Heart left ventricle (tissue), 16 donors: ENCODE measurements around the gene SSH2. TPM values are rescaled to one million over a fixed set of nuclear protein-coding genes. Genes with fewer than 3 reads are reported as not detected.

Experiments used
- ATAC-seq, 4 donors: fragments of 200-7000 bp; cut with Tn5 transposase; one replicate each; pipeline ENCODE4 v1.9.1; 2020 to 2022; ENCODE audit warnings: moderate library complexity in 4 of 4, mild to moderate bottlenecking in 3 of 4, moderate number of reproducible peaks in 1 of 4
- DNase-seq, 5 donors: peaks; one replicate each; pipeline ENCODE4 v3.0.0-alpha.2; 2020
- H3K27ac ChIP-seq, 12 donors: fragments of 200-600 bp; sonication (generic) in 4 of 12; one replicate each; pipeline versions ENCODE4 v1.5.0 to v1.8.0; 2016 to 2022; ENCODE audit warnings: mild to moderate bottlenecking in 2 of 12
- H3K27me3 ChIP-seq, 9 donors: fragments of 200-600 bp; sonication (generic) in 2 of 9; one replicate each; pipeline versions ENCODE4 v1.5.1 to v1.8.0; 2016 to 2022; ENCODE audit warnings: mild to moderate bottlenecking in 3 of 9
- H3K36me3 ChIP-seq, 9 donors: fragments of 200-600 bp; sonication (generic) in 2 of 9; one replicate each; pipeline versions ENCODE4 v1.5.0 to v1.8.0; 2018 to 2022; ENCODE audit warnings: mild to moderate bottlenecking in 2 of 9
- H3K4me1 ChIP-seq, 12 donors: fragments of 200-600 bp; sonication (generic) in 4 of 12; one replicate each; pipeline versions ENCODE4 v1.5.0 to v1.8.0; 2016 to 2022; ENCODE audit warnings: mild to moderate bottlenecking in 3 of 12
- H3K4me3 ChIP-seq, 12 donors: fragments of 200-600 bp; sonication (generic) in 4 of 12; one replicate each; pipeline versions ENCODE4 v1.5.0 to v1.8.0; 2017 to 2022; ENCODE audit warnings: mild to moderate bottlenecking in 9 of 12, moderate library complexity in 4 of 12
- H3K9me3 ChIP-seq, 12 donors: fragments of 200-600 bp; sonication (generic) in 4 of 12; one replicate each; pipeline versions ENCODE4 v1.5.0 to v1.8.0; 2016 to 2022; ENCODE audit warnings: mild to moderate bottlenecking in 1 of 12
- CTCF ChIP-seq, 12 donors: fragments of 200-600 bp; sonication (generic) in 4 of 12; IDR thresholded peaks; one replicate each; pipeline versions ENCODE4 v1.5.0 to v1.8.0; 2018 to 2022; ENCODE audit warnings: antibody characterized with exemption in 12 of 12, mild to moderate bottlenecking in 5 of 12
- POLR2A ChIP-seq, 2 donors: fragments of 450-650 bp; IDR thresholded peaks; one replicate each; pipeline ENCODE4 v1.6.1; 2017; ENCODE audit warnings: antibody characterized with exemption in 2 of 2, mild to moderate bottlenecking in 2 of 2, moderate library complexity in 2 of 2
- WGBS, 4 donors: extraction: QIAGEN DNeasy Blood & Tissue Kit in 2 of 4; methylation state at CpG; one replicate each; pipeline versions ENCODE4 v1.1.5 to v1.1.7; 2013 to 2018; 5-methylcytosine and 5-hydroxymethylcytosine counted together
- intact Hi-C, 10 donors: fragments of 100-400 bp; cut with DNase I; formaldehyde crosslinking; loops; one replicate each; pipeline versions ENCODE4 v1.11.1 to v1.14.2; 2022
- polyA plus RNA-seq, 2 donors: library from polyadenylated mRNA; stranded (reverse); fragments of 200-250 nt; gene quantifications; one replicate each; pipeline ENCODE4 v1.2.3, GENCODE V29; 2013
- total RNA-seq, 9 donors: library from RNA; depleted of rRNA in 2 of 9; stranded (reverse); fragments of >200 nt in 2 of 9; fragmentation: NEBNext Ultra II Directional in 3 of 9; extraction: Animal tissue kit (Norgen Biotek cat#: 25700) in 3 of 9; gene quantifications; one replicate each; pipeline versions ENCODE4 v1.1.0 to v1.2.4, GENCODE V29; 2016 to 2023
- donor health status: ischemic (EF 13 %, LVEDD 7.1; RV severe dilation, severe dysfunction).
- donor health status: healthy with polysubstance abuse.
- donor health status: DM: no; HTN: yes; CAD: no.
- donor health status: DM: no; HTN: no; CAD: no.
- donor health status: ischemic (EF 25% LVEDD 6.9; RV normal size, moderate dysfunction).
- donor health status: ischemic (EF 25% LVEDD 5.7; RV mildly dilated, moderate dysfunction).
- donor health status: healthy.
- donor health status: DM: yes; HTN: yes; CAD: no.
- donor health status: ischemic (EF 35%, LVEDD 5.7; RV mildly dilated, moderate dysfunction).
- donor health status: nonischemic (EF 11% LVEDD 7.7; RV severe dilation, severe dysfunction).
- donor health status: DM: yes; HTN: yes; CAD: no.
- donor health status: PGD.
- donor health status: ischemic (EF 29% LVEDD 5.4; RV normal size, mild dysfunction).
- donor health status: nonischemic (EF 23%, LVEDD 6.1; RV moderate dilation, normal function).

SSH2 gene
- total and polyA plus RNA-seq, 11 donors, result 20.8 to 46.7 (median 36.6) TPM

GRCh38 chr17:29838961-29839360, 91.1 kb downstream of the SSH2 start:
- Histone ChIP-seq H3K4me1 (peaks cover 0 to 12% (median 0%) of the 10 kb centered on the region in 12 donors), H3K36me3 (no peaks in the 10 kb centered on the region), H3K4me3 (no peak overlapping the region), H3K9me3 (no peaks in the 10 kb centered on the region), H3K27me3 (no peaks in the 10 kb centered on the region), H3K27ac (no peak overlapping the region)
- WGBS, 4 donors, result 83 to 100% (median 91%) methylated on average over 1 to 6 of the region's 6 CpGs
- intact Hi-C loops, result no loop called here
- no peak for TF ChIP-seq POLR2A (IDR thresholded peaks at IDR 0.05)
- TF ChIP-seq CTCF (IDR thresholded peaks at IDR 0.05), result no peak
- DNase-seq (peak in 4 of 5 donors; percentile 13 to 59 (median 42)), ATAC-seq (peak; percentile 61 to 89 (median 68))

- no peak for DNase-seq
- Histone ChIP-seq H3K4me3 (no peak overlapping the region), H3K27ac (no peak overlapping the region), H3K36me3 (no peaks in the 10 kb centered on the region), H3K4me1 (peaks cover 0 to 12% (median 0%) of the 10 kb centered on the region in 12 donors), H3K27me3 (no peaks in the 10 kb centered on the region), H3K9me3 (no peaks in the 10 kb centered on the region)
- peak in 1 of 4 donors; percentile 31 for ATAC-seq
- intact Hi-C loops, result no loop called here
- 92 to 97% (median 95%) methylated on average over 7 of the region's 7 CpGs for WGBS, 4 donors
- TF ChIP-seq POLR2A (IDR thresholded peaks at IDR 0.05) (no peak), CTCF (IDR thresholded peaks at IDR 0.05) (no peak)
Measured at GRCh38 chr17:29837531-29837930, 92.5 kb downstream of the SSH2 start.

GRCh38 chr17:29836643-29837042, 93.4 kb downstream of the SSH2 start:
- no peak for ATAC-seq
- Histone ChIP-seq H3K4me3 (no peak overlapping the region), H3K4me1 (peaks cover 0 to 12% (median 0%) of the 10 kb centered on the region in 12 donors), H3K27me3 (no peaks in the 10 kb centered on the region), H3K27ac (no peak overlapping the region), H3K9me3 (no peaks in the 10 kb centered on the region), H3K36me3 (no peaks in the 10 kb centered on the region)
- TF ChIP-seq POLR2A (IDR thresholded peaks at IDR 0.05) (no peak), CTCF (IDR thresholded peaks at IDR 0.05) (no peak)
- DNase-seq, result no peak
- WGBS, 4 donors, result 81 to 89% (median 86%) methylated on average over 5 of the region's 5 CpGs
- intact Hi-C loops, result no loop called here

GRCh38 chr17:29835435-29836351, 94.3 kb downstream of the SSH2 start:
- Histone ChIP-seq H3K27me3 (no peaks in the 10 kb centered on the region), H3K4me3 (no peak overlapping the region), H3K36me3 (no peaks in the 10 kb centered on the region), H3K27ac (no peak overlapping the region), H3K4me1 (peaks cover 0 to 12% (median 0%) of the 10 kb centered on the region in 12 donors), H3K9me3 (no peaks in the 10 kb centered on the region)
- DNase-seq, result no peak
- no peak for TF ChIP-seq POLR2A (IDR thresholded peaks at IDR 0.05)
- TF ChIP-seq CTCF (IDR thresholded peaks at IDR 0.05), result no peak
- 85 to 90% (median 86%) methylated on average over 10 of the region's 10 CpGs for WGBS, 4 donors
- intact Hi-C loops, result no loop called here
- no peak for ATAC-seq
